NCI-H1694 (cell line): ENCODE measurements around the gene TMEM190.

Source experiments
- DNase-seq: peaks from one replicate; lab custom pipeline; 2025; lab: John Stamatoyannopoulos, UW

Gene TMEM190

DNA sequence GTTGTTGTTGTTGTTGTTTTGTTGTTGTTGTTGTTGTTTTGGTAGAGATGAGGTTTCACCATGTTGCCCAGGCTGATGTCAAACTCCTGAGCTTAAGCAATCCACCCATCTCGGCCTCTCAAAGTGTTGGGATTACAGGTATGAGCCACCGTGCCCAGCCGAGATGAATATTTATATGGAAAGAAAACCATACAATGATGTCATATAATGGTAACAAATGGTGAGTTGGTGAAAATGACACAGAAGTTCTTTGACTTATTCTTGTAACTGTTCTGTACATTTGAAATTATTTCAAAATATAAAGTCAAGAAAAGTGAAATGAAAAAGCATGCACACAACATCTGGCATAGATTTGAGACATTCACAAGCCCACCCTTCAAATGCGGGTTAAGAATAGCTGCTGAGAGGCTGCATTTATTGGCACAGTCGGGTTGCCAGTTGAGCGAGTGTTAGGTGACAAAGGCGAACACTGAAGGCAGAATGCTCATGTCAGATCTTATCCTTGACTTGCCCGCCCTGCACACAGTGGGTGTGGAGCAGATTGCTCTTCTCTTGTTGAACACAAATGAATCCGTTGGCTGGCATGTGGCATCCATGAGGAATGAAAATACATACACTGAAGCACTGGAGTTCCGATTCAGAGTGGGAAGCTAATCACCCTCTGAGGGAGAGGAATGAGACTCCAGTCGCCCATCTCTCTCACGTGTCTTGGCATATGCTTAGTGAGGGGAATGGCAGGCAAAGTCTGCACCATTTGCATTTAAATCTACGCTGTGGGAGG lies 46.8 kb downstream of the TMEM190 start:
- DNase-seq: no peak

DNA sequence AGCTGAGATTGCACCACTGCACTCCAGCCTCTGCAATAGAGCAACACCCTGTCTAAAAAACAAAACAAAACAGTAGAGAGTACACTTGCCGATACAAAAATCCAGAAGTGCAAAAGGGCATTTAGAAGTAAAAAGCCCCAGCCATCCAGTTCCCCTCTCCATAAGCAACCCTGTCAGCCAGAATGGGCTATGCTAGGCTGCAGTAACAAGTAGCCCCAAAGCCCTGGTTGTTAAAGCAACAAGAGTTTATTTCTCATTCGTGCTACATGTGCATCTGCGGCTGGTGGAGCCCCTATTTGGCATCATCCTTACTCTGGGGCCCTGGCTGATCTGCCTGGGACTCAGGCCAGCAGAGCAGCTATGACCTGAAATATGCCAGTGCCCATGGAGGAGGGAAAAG lies 47.9 kb downstream of the TMEM190 start:
- no peak for DNase-seq

DNA sequence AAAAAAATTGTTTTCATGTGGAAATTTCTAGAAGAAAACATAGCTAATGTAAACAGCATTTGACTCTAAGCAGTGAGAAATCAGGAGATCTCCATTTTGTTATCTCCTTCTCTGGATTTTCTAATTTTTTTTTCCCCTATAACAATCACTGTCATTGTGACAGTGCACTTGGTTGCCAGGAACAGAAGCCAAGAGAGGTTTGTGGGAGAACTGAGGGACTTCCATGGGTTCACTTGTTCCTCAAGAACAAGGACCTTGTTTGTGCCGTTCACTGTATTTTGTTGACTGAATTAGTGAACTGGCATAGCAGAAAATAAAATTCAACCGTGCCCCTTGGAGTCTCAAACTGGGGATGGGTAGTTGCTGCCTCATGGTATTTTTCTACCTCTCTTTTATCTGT lies 49.4 kb downstream of the TMEM190 start:
- DNase-seq: no peak
